ENCODE results near the gene EPHB2. TPM values are rescaled to one million over a fixed set of nuclear protein-coding genes. Genes with fewer than 3 reads are reported as not detected.

EPHB2 gene
- total and polyA plus RNA-seq, 2 of the 8 experiments (the other 6 are each of a cell fraction or from before 2014, with no cell fraction given): 15.8 to 17.2 TPM

- TF ChIP-seq, protein P1, sequence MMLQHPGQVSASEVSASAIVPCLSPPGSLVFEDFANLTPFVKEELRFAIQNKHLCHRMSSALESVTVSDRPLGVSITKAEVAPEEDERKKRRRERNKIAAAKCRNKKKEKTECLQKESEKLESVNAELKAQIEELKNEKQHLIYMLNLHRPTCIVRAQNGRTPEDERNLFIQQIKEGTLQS (IDR thresholded peaks at IDR 0.05; ENCODE audit: insufficient read depth, low read depth, low read length): no peak
- no peak for TF ChIP-seq RNF2 (IDR thresholded peaks at IDR 0.05; ENCODE audit: borderline replicate concordance, low read depth, low read length, missing control alignments, poor library complexity, severe bottlenecking)
- no peak for TF ChIP-seq TAF7 (optimal IDR thresholded peaks at IDR 0.05; ENCODE audit: borderline replicate concordance, low read depth, low read length)
- no peak for TF ChIP-seq KDM5A (IDR thresholded peaks at IDR 0.05; ENCODE audit: low read length)
- no peak for TF ChIP-seq CHD7 (IDR thresholded peaks at IDR 0.05; ENCODE audit: insufficient replicate concordance, low read length)
Observed at GRCh38 chr1:22831729-22832413, 121.2 kb downstream of the EPHB2 start (continued).
